Thyroid gland (tissue), 4 donors: ENCODE data around the gene RYR2.

Experiments used
- CTCF ChIP-seq, 6 experiments: fragments of 200-600 bp in 3 of 6; fragments of 450-650 bp in 3 of 6; sonication (generic) in 3 of 6; IDR thresholded peaks; one replicate each; pipeline ENCODE4 v1.5.1; 2016 to 2019; ENCODE audit warnings: antibody characterized with exemption in 6 of 6, mild to moderate bottlenecking in 2 of 6, inconsistent platforms in 1 of 6, moderate library complexity in 1 of 6
- POLR2A ChIP-seq, 2 donors: fragments of 450-650 bp; IDR thresholded peaks; one replicate each; pipeline ENCODE4 v1.6.1; 2017; ENCODE audit warnings: antibody characterized with exemption in 2 of 2, mild to moderate bottlenecking in 2 of 2, moderate library complexity in 1 of 2

- TF ChIP-seq CTCF (IDR thresholded peaks at IDR 0.05) (no peak), POLR2A (IDR thresholded peaks at IDR 0.05) (no peak)
These were observed 402.3 kb downstream of the RYR2 start for GRCh38 chr1:237444120-237444790.
